Right ventricle myocardium inferior (tissue), 1 donor: Measurements from ENCODE around the gene TJP3. TPM values are rescaled to one million over a fixed set of nuclear protein-coding genes. Genes with fewer than 3 reads are reported as not detected.

ENCODE experiments used
- ATAC-seq: fragments of 200-7000 bp; cut with Tn5 transposase; one replicate; pipeline ENCODE4 v1.9.1; 2020; ENCODE audit warnings: mild to moderate bottlenecking, moderate library complexity
- DNase-seq: peaks from one replicate; pipeline ENCODE4 v3.0.0; 2021; ENCODE audit errors: missing footprints
- intact Hi-C: fragments of 100-400 bp; cut with DNase I; formaldehyde crosslinking; loops from one replicate; pipeline ENCODE4 v1.11.0; 2022
- total RNA-seq: library from RNA; stranded (reverse); fragmentation: NEBNext Ultra II Directional; extraction: Animal tissue kit (Norgen Biotek cat#: 25700); gene quantifications from one replicate; pipeline ENCODE4 v1.2.1, GENCODE V29; 2021
- donor health status: DM: no; HTN: yes; CAD: no; lungs with severe emphysema.

The TJP3 gene
- total RNA-seq, 1 donor from 2014 or later = 0.62 TPM

DNA sequence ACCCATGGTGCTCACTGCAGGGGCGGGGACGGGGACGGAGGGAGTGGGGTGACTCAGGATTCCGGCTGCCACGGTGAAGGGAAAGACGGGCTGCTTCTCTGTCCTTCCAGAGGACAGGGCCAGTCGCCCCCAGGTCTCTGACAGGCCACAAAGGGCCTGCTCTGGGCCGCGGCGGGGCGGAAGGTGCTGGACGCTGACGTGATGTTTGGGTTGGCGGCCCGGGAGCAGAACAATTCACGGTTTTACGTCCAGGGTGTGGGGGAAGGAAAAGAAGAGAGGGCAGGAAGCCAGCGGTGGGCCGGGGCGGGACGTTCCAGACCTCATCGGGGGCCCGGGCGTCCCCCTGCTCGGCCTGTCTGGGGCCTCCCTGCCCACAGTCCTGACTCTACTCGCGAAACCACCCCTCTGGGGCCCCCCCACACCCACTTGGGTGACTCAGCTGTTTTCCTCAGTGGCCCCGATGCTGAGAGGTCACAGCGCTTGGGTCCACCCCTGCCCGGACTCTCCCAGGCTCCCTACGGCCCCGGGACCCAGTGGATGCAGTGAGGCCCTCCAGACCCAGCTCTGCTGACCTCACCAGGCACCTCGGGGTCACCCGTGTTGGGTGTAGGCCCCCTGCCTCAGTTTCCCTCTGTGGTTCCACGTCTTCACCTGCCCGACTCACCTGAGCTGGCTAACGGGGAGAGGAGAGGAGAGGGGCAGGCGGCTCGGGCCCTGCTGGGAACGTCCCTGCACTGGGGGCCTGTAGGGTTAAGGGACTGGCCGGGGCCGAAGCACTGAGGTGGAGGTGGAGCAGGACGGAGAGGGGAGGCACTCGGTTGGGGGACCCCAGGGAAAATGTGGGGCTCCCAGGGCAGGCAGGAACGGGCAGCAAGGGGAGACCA, 37.1 kb upstream of the TJP3 start:
- peak; percentile 87 for DNase-seq
- ATAC-seq = peak; percentile 75
- intact Hi-C loops = no loop called here

DNA sequence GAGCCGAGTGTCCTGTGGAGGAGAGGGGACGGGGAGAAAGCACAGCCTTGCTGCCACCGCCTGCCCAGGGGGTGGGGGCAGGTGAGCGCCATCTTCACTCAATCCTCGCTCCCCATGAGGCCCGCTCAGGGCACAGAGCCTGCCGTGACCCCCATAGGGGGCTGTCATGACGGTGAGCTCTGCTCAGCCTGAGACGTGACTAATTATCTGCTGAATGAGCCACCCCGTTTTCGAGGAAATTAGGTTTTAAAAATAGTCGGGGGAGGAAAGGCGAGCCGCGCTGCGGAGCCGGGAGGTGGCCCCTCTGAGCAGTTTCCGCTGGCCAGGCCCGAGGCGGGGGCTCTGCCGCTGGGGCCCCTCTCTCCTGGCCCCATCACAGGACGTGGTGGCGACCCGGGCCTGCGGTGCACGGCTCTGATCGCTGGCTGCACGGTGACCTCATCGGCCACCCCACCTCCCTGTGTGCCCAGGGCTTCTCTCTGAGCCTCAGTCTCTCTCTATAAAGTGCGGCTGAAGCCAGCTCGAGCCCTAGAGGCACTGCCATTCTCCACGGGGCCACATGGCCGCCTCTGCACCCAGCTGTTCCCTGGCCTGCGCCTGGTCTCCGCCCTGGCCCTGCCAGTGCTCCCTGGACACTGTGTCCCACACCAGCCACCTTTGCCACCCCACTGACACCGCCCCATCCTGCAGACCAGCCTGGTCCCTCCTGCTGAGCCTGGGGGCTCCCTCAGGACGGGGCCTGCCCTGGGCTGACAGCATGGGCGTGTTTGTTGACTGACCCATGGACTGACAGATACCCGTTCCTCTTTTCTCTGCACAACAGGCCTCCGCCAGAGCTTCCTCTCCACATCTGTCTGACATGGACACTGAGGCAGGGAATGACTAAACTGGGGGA, 36.3 kb upstream of the TJP3 start:
- DNase-seq = no peak
- ATAC-seq = no peak
- intact Hi-C loops = no loop called here

DNA sequence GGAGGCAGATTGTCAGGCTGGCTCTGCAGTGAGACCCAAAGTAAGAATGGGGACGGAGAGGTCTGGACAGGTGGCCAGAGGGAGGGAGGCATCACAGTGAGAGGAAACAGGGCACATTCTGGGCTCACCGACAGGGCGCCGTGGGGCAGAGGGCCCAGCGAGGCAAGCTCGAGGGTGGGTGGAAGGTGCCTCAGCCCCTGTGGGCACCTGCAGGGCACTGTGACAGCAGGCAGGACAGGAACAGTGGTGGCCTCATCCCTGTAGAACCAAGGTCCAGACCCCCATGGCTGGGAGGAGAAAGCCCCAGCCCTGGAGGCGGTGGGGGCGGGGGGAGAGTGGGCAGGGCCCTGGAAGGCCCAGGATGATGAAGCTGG, 35.6 kb upstream of the TJP3 start:
- DNase-seq (no peak), ATAC-seq (no peak)
- intact Hi-C loops = no loop called here

DNA sequence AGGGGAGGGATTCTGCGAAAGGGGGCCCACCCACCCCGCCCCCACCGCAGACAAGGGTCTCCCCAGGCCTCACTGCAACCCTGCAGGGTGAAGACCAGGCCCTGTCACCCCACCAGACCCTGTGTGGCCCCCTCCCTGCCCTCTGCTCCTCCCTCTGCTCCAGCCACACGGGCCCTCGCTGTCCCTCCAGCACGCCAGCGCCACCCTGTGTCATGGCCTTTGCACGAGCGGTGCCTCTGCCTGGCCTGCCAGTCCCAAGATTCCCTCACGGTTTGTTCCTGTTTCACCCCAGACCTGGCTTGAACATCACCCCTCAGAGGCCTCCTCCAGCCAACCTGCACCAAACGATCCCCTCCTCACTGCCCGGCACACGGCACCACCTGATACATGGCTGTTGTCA, 35.2 kb upstream of the TJP3 start:
- DNase-seq (no peak), ATAC-seq (no peak)
- intact Hi-C loops = no loop called here

DNA sequence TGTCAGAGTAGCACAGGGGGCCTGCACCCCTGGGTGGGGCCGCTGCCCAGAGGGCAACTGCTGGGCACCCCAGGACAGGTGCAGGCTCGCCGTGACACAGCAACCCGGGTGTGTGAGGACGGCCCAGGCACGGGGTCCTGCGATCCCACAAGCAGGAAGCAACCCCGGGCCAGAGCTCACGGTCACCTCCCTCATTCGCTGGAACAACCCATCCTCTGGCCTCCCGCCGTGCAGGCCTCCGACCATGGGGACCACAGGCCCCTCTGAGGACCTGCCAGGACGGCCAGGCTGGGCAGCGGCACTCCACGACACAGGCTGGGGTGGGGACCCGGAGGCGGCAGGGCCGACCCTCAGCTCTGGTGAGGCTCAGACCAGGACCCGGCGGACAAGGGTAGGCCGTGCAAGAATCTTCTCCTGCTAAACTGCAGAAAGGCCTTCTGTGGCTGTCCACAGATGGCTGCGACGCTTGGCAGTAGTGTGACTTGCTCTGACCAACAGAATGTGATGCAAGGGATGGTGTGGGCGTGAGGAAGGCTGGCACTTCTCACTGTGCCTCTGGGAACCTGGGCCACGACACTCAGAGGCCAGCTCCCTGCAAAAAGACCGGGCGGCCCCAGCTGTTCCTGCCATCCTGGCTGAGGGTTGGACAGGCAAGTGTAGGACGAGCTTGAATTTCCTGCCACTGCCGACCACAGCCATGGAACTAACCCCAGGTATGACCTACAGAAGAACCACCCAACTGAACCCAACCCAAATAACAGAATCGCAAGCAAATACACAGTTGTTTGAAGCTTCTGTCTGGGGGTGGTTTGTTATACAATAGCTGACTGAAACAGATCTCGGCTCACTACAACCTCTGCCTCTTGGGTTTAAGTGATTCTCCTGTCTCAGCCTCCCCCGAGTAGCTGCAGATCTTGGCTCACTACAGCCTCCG, 34.4 kb upstream of the TJP3 start:
- intact Hi-C loops = no loop called here
- DNase-seq (no peak), ATAC-seq (no peak)

DNA sequence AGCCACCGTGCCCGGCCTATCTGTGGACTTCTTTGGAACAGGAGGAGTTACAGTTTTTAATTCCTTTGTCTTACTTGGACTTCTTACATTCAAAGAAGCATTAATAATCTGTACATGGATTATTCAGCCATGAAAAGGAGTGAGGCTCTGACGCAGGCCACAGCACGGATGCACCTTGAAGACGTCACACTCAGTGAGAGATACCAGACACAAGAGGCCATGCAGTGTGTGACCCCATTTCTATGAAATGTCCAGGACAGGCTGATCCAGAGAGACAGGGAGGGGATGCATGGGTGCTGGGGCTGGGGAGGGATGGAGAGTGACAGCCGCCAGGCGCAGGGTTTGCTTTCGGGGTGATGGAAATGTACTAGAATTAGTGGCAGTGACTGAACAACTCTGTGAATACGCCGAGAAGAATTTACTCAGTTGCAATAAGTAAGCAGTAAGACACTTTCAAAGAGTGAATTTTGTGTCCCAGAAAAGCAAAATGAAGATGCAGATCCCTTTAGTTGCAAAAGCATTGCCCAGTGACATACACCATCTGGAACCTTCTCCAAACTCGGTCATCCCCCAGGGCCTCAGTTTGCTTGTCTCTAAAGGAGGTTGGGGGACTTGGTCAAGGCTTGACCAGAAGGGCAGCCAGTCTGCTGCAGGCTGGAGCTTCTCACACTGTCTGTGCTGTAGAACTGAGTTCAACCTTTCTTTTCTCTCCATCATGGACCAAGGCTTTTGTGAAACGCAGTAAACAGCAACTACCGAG, 33.2 kb upstream of the TJP3 start:
- intact Hi-C loops = no loop called here
- DNase-seq (no peak), ATAC-seq (no peak)

DNA sequence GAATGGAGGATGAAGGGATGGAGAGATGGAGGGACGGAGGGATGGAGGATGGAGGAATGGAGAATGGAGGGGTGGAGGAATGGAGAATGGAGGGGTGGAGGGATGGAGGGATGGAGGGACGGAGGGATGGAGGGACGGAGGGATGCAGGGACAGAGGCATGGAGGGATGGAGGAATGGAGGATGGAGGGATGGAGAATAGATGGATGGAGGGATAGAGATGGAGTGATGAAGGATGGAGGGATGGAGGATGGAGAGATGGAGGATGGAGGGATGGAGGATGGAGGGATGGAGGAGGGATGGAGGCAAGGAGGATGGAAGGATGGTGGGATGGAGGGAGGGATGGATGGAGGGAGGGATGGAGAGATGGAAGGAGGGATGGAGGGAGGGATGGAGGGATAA, 30.0 kb upstream of the TJP3 start:
- no peak for DNase-seq

DNA sequence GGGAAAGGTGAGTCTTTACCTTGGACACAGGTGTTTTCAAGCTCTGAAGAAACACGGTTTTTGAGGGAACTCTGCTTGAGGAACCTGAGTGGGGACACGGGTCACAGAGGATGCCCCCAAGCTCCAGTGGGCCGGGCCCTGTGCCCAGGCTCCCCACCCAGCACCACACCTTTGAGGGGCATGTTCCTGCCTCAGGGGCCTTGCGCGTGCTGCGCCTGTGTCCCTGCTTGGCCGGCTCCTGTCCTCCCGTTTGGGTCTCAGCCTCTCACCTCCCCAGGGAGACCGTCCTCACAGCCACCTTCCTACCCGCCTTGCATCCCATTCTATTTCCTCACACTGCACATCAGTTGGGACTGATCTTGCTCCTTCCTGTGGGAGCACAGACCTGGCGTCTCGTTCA, 29.0 kb upstream of the TJP3 start:
- intact Hi-C loops = no loop called here
- no peak for ATAC-seq
- peak; percentile 45 for DNase-seq

More for the DNA sequence above, 30.0 kb upstream of the TJP3 start:
- intact Hi-C loops = no loop called here
- no peak for ATAC-seq

DNA sequence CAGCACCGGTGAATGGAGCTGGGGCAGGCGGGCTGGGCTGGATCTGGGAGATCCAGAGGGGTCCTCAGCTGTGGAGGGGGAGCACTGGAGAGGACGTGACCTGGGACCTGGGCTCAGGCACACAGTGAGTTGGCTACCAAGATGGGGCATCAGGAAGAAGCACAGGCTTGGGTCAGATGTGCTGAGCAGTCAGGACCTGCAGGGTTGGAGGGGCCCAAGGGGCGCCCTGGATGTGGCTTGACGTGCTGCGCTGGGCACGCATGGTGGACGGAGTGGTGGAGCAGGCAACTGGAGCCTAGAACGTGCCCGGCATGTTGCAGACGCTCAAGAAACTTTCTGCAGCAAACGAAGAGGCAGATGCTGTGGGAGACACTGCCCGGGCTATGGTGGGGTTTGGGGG, 28.6 kb upstream of the TJP3 start:
- peak; percentile 55 for DNase-seq
- intact Hi-C loops = no loop called here
- ATAC-seq = no peak

DNA sequence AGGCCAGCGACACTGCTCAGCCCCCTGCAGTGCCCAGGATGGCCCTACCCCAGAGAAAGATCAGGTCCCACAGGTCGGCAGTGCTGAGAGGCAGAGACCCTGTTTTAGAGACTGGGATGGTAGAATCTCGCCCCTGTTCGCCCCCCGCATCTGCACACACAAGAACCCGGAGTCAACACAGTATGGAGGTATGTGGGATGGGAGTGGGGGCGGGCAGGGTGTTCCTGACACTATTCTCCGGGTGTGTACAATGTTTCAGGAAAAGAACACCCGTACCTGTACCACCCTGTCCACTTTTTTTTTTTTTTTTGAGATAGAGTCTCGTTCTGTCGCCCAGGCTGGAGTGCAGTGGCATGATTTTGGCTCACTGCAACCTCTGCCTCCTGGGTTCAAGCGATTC, 27.2 kb upstream of the TJP3 start:
- no peak for ATAC-seq
- DNase-seq = peak; percentile 28
- intact Hi-C loops = no loop called here

DNA sequence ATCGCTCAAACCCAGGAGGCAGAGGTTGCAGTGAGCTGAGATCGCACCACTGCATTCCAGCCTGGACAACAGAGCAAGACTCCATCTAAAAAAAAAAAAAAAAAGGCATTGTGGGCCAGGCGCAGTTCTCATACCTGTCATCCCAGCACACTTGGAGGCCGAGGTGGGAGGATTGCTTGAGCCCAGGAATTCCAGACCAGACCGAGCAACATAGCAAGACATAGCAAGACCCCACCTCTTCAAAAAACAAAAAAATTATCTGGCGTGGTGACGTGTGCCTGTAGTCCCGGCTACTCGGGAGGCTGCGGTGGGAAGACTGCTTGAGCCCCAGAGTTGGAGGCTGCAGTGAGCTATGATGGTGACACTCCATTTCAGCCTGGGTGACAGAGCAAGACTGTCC, 25.9 kb upstream of the TJP3 start:
- intact Hi-C loops = no loop called here
- DNase-seq (no peak), ATAC-seq (no peak)

DNA sequence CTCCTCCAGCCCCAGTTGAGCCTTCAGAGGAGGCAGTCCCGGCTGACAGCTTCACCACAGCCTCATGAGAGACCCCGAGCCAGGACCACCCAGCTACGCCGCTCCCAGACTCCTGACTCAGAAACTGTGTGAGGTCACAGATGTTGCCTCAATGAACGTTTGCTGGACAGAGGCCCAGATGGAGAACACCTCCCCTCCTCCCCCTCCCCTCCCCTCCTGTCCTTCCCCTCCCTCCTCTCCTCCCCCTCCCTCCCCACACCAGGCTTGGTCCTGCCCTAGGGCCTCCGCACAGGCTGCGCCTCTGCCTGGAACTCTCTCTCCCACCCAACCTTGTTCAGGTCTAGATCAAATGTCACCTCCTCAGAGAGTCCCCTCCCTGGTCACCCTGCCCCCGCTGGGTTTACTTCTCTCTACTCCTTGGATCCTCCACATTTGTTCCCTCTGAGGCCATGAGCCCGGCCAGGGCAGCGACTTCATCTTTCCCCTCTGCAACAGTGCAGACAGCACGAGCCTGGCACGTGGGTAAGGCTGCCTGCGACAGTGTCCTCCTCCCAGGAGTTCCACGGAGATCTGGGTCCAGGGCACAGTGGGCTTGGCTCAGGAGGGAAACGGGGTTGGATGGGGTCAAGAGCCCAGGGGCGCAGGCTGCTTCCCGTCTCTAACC, 25.3 kb upstream of the TJP3 start:
- no peak for DNase-seq
- intact Hi-C loops = no loop called here
- ATAC-seq = peak; percentile 51

DNA sequence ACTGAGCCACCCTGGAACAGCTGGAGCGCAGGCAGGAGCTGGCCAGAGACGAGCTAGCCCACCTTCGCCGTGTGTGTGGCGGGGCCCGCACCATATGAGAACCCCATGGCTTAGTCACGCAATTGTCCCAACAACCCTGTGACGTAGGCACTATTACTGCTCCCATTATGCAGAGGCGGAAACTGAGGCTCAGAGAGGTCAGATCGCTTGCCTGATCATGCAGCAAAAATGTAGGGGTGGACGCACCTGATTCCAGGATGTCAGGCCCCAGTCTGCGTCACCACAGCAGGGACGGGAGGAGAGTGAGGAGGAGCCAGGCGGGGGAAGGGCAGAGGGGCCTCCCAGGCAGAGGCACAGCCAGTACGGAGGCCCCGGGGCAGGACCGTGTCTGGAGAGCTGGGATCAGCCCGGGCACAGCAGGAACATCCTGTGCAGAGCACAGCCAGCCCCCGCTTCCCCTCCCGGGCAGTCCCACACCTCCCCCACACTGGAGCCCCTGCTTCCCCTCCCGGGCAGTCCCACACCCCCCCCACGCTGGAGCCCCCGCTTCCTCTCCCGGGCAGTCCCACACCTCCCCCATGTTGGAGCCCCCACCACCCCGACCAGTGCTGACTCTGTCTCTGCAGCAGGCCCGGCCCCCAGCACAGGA, 24.7 kb upstream of the TJP3 start:
- peak; percentile 36 for ATAC-seq

DNA sequence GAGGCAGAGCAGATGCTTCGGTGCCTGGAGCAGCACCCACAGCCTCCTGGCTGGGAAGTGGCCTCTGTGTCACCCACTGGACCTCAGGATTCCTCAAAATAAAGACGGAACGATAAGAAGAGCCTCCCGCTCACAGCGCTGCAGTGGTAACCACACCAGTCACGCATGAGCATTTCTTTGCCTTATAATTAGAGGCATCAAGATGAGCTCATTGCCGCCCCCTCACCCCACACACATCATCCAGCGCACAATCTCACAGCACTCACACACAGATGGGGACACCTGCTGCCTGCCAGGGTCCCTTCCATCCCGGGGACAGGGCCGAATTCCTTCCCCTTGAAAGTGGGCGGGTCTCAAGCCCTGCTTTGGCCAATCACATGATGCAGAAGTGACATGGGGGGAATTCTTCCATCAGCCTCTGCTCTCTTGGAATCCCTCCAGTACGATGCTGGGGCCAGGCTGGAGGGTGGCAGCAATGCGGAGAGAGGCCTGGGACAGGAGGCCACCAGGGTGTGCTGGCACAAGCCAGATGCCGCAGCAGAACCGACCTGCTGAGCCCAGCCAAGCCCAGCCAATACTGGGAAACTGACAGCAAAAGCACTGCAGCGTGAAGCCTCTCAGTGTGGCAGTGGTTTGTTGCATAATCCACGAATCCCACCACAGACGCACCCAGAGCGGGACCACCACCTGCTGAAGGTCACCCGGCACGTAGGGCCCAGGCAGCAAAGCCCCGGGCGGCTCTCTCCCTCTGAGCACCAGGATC, 23.9 kb upstream of the TJP3 start:
- intact Hi-C loops = no loop called here
- no peak for DNase-seq
- no peak for ATAC-seq

More for the DNA sequence above, 24.7 kb upstream of the TJP3 start:
- no peak for DNase-seq
- intact Hi-C loops = no loop called here

DNA sequence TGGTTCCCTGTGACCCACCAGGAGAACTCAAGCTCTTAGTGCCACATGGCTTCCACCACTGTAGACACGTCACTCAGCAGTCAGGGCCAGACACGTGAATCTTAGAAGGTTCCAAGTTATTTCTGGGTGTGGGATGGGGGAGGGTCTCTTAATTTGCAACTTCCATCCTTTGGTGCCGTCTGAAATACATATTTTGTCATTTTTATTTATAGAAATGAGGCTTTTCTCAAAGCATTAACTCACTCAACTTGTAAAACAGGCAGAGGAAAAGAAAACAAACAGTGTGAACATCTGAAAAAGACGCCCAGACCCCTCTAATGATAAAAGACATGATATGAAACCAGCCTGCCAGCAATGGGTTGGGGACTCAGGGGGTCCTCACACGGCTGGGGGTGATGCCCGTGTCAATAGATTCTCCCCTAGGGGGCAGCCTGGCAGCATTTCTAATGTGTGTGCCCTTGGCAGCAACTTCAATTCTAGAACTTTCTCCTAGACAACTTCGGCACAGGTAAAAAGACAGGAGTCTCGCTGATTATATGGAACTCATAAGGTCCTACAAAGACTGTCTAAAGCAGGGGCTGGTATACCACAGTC, 23.3 kb upstream of the TJP3 start:
- ATAC-seq (no peak), DNase-seq (no peak)
- intact Hi-C loops = no loop called here

DNA sequence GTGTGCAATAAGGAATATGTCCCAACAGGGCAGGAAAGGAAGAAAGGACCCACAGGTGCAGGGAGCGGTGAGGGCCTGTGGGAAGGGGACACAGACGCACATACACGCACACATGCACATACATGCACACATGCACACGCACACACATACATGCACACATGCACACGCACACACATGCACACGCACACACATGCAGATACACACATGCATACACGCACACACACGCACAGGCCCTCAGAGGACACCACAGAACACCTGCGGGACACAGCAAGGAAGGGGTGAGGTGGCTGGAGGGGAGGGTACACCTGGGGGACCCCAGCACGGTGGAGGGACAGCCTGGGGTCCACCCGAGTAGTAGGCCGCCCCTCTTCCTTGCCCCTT, 20.8 kb upstream of the TJP3 start:
- intact Hi-C loops = no loop called here
- ATAC-seq (no peak), DNase-seq (no peak)
